Activated naive CD4-positive, alpha-beta T cell treated with anti-CD3 and anti-CD28 coated beads, Interleukin-2, amount 50 U/mL, for 24 hours (primary cell): Measurements from ENCODE around the gene ARHGAP45.
"Not testable (repeated sequence)": the region's sequence is repeated elsewhere in the genome, so short reads cannot be mapped to it uniquely, and the experiment has no call there.

Experiments
- H3K27ac Mint-ChIP-seq: one replicate; pipeline ENCODE4 v1.8.0; 2021; ENCODE audit warnings: mild to moderate bottlenecking, mixed read lengths
- H3K27me3 Mint-ChIP-seq: one replicate; pipeline ENCODE4 v1.8.0; 2021; ENCODE audit warnings: mixed read lengths
- H3K36me3 Mint-ChIP-seq: one replicate; pipeline ENCODE4 v1.8.0; 2021; ENCODE audit warnings: mixed read lengths
- H3K4me1 Mint-ChIP-seq: one replicate; pipeline ENCODE4 v1.8.0; 2021; ENCODE audit warnings: mixed read lengths
- H3K4me3 Mint-ChIP-seq: one replicate; pipeline ENCODE4 v1.8.0; 2021; ENCODE audit warnings: mild to moderate bottlenecking, mixed read lengths
- H3K9me3 Mint-ChIP-seq: one replicate; pipeline ENCODE4 v1.8.0; 2021; ENCODE audit warnings: mixed read lengths

Gene ARHGAP45

DNA sequence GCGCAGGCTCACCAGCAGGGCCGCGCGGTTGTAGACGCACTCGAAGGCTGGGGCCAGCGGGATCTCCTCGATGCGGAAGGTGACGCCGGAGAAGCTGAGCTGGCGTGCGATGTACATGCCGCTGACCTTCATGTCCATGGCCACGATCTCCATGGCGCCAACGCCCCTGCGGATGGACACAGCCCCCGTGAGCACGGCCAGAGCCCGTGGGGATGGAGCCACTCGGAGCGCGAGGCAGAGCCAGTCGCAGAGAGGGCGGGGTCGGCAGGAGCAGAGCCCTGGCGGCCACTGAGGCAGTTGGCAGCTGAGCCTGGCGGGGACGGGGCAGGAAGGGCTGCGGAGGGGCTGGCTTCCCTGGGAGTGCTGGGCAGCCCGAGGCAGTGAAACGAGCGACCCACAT, 52.0 kb downstream of the ARHGAP45 start:
- H3K27me3 Mint-ChIP-seq: no peaks in the 10 kb centered on the region
- H3K36me3 Mint-ChIP-seq: peaks cover 4% of the 10 kb centered on the region
- H3K4me1 Mint-ChIP-seq: no peaks in the 10 kb centered on the region
- H3K9me3 Mint-ChIP-seq: no peaks in the 10 kb centered on the region
- no peak overlapping the region for H3K4me3 Mint-ChIP-seq
- no peak overlapping the region for H3K27ac Mint-ChIP-seq

DNA sequence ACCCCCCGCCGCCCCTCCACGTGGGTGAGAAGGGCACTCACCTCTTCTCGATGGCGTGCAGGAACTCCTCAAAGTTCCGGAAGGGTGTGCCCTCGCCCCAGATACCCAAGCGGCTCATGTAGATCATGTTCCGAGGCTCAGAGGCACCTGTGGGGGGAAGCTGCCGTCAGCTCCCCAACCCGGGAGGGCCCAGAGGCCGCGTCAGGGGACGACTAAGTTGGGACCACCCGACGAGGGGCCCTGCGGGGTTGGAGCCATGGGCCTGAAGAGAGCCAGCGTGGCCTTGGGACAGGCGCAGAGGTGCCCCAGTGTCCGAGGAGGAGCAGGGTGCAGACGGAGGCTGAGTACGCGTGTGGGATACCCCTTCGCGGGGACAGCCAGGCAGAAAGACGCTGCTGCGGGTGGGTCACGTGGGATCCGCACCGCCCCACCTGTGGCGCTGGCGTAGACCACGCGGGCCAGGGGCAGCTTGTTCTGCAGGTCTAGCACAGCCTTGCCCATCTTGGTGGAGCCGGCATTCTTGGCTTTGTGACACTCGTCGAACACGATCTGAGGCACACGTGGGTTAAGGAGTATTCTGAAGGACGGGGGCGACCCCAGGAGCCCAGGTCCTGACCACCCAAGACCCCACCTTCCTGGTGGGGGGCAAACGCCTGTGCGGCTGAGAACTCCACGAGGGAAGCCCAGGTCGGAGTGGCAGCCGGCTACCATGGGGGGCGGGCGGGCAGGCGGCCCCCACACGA, 52.7 kb downstream of the ARHGAP45 start:
- Mint-ChIP-seq H3K27me3 (no peaks in the 10 kb centered on the region), H3K36me3 (peaks cover 4% of the 10 kb centered on the region), H3K4me1 (no peaks in the 10 kb centered on the region), H3K9me3 (no peaks in the 10 kb centered on the region), H3K27ac (no peak overlapping the region), H3K4me3 (no peak overlapping the region)

GRCh38 chr19:1121395-1121794, 54.4 kb downstream of the ARHGAP45 start:
- Mint-ChIP-seq H3K4me1 (no peaks in the 10 kb centered on the region), H3K4me3 (no peak overlapping the region), H3K9me3 (no peaks in the 10 kb centered on the region), H3K27ac (no peak overlapping the region), H3K27me3 (no peaks in the 10 kb centered on the region), H3K36me3 (peaks cover 4% of the 10 kb centered on the region)

GRCh38 chr19:1122021-1122971, 55.3 kb downstream of the ARHGAP45 start:
- Mint-ChIP-seq H3K4me3 (no peak overlapping the region), H3K27ac (no peak overlapping the region), H3K27me3 (no peaks in the 10 kb centered on the region), H3K36me3 (peaks cover 4% of the 10 kb centered on the region), H3K4me1 (no peaks in the 10 kb centered on the region), H3K9me3 (no peaks in the 10 kb centered on the region)

DNA sequence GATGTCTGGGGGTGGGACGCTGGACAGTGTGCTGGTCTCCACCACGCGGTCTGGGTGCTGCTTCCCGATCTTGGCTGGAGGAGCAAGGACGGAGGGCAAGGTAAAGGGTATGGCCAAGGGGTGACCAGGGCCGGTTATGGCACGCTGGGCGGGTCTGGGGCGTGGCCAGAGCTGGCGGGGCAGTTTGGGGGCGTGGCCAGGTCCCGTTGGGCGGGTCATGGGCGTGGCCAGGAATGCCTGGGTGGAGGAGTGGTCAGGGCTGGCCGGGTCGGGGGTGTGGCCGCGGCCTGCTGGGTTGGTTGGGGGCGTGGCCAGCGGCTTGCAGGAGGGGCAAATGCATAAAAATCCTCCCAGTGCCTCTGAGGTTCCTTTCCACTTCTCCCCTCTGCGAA, 56.0 kb downstream of the ARHGAP45 start:
- H3K4me1 Mint-ChIP-seq: peaks cover 5% of the 10 kb centered on the region
- H3K27me3 Mint-ChIP-seq: no peaks in the 10 kb centered on the region
- H3K4me3 Mint-ChIP-seq: no peak overlapping the region
- H3K36me3 Mint-ChIP-seq: peaks cover 5% of the 10 kb centered on the region
- no peak overlapping the region for H3K27ac Mint-ChIP-seq
- H3K9me3 Mint-ChIP-seq: no peaks in the 10 kb centered on the region

DNA sequence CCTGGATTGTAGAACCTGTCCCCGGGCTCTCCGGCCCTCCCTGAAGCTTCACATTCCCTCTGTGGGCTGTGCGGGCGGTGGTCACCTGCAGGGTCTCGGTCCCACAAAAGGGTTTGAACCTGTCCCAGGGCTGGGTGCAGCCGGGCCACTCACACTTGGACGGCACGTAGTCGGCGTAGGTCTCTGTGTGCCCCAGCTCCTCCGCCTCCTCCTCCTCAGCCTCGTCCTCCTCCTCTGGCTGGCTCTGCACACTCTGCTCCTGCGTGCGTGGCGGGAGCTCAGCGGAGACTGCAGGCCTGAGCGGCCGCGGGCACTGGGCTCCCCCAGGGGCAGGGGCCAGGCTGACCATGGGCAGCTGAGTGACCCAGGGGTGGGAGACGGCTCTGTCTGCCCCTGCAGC, 56.4 kb downstream of the ARHGAP45 start:
- H3K27me3 Mint-ChIP-seq: no peaks in the 10 kb centered on the region
- H3K4me1 Mint-ChIP-seq: peaks cover 6% of the 10 kb centered on the region
- H3K9me3 Mint-ChIP-seq: no peaks in the 10 kb centered on the region
- H3K4me3 Mint-ChIP-seq: no peak overlapping the region
- no peak overlapping the region for H3K27ac Mint-ChIP-seq
- H3K36me3 Mint-ChIP-seq: peaks cover 5% of the 10 kb centered on the region

GRCh38 chr19:1123885-1124677, 57.1 kb downstream of the ARHGAP45 start:
- Mint-ChIP-seq H3K4me1 (peaks cover 6% of the 10 kb centered on the region), H3K4me3 (no peak overlapping the region), H3K9me3 (no peaks in the 10 kb centered on the region), H3K27ac (no peak overlapping the region), H3K36me3 (peaks cover 4% of the 10 kb centered on the region), H3K27me3 (no peaks in the 10 kb centered on the region)

GRCh38 chr19:1125601-1126467, 58.9 kb downstream of the ARHGAP45 start:
- peaks cover 14% of the 10 kb centered on the region for H3K4me1 Mint-ChIP-seq
- no peak overlapping the region for H3K4me3 Mint-ChIP-seq
- peaks cover 4% of the 10 kb centered on the region for H3K36me3 Mint-ChIP-seq
- H3K9me3 Mint-ChIP-seq: no peaks in the 10 kb centered on the region
- peak overlapping the region; percentile 30 for H3K27ac Mint-ChIP-seq
- no peaks in the 10 kb centered on the region for H3K27me3 Mint-ChIP-seq

DNA sequence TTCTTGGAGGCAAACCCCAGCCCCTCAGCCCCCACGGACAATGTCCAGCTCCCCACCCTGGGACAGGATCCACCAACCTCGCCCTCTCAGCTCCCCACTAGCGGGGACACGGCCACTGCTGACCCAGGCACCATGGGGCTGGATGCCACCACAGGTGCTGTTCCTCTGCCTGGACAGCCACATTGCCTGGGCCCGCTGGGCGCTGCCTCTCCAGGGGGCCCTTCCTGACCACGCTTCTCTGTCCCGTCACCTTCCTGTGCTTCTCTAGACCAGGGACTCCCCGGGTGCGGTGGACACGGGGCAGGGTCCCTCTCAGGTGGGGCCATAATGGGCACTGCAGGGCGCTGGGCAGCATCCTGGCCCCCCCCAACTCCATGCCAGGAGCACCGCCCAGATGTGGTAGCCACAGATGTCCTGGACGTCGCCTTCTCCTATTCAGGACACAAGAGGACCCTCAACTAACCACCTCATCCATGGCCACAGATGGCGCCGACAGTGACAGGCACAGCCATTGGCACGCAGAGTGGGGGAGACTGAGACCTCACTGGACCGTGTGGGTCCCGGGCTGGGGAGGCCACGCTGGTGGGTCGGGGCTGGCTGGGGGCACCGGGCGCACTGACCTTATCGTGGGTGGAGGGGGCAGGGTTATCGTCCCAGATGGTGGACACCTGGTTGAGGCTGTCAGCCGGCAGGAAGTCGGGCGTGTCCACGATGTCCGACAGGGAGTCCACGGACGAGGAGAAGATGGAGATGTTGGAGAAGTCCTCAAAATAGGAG, 60.2 kb downstream of the ARHGAP45 start:
- Mint-ChIP-seq H3K36me3 (peaks cover 1% of the 10 kb centered on the region), H3K9me3 (no peaks in the 10 kb centered on the region), H3K27me3 (no peaks in the 10 kb centered on the region), H3K4me3 (no peak overlapping the region), H3K27ac (peak overlapping the region; percentile 51), H3K4me1 (peaks cover 14% of the 10 kb centered on the region)

- peaks cover 1% of the 10 kb centered on the region for H3K36me3 Mint-ChIP-seq
- no peaks in the 10 kb centered on the region for H3K27me3 Mint-ChIP-seq
- no peak overlapping the region for H3K27ac Mint-ChIP-seq
- H3K9me3 Mint-ChIP-seq: no peaks in the 10 kb centered on the region
- no peak overlapping the region for H3K4me3 Mint-ChIP-seq
- H3K4me1 Mint-ChIP-seq: peaks cover 14% of the 10 kb centered on the region
Observed at GRCh38 chr19:1128106-1128505, 61.1 kb downstream of the ARHGAP45 start.

DNA sequence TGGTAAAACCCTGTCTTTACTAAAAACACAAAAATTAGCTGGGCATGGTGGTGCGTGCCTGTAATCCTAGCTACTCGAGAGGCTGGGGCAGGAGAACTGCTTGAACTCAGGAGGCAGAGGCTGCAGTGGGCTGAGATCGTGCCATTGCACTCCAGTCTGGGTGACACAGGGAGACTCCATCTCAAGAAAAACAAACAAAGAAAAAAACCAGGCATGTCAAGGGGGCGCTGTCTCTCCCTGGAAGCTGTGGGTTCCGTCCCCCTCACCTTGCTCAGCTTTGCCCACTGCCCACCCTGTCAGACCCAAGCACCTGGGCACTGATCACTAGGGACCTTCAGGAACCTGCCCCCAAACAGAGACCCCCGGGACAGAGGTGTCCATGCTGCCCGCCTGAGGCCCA, 62.1 kb downstream of the ARHGAP45 start:
- H3K4me3 Mint-ChIP-seq, H3K36me3 Mint-ChIP-seq, H3K9me3 Mint-ChIP-seq, H3K27me3 Mint-ChIP-seq: not testable (repeated sequence)
- H3K27ac Mint-ChIP-seq: peak overlapping the region; percentile 70
- peaks cover 20% of the 10 kb centered on the region for H3K4me1 Mint-ChIP-seq

DNA sequence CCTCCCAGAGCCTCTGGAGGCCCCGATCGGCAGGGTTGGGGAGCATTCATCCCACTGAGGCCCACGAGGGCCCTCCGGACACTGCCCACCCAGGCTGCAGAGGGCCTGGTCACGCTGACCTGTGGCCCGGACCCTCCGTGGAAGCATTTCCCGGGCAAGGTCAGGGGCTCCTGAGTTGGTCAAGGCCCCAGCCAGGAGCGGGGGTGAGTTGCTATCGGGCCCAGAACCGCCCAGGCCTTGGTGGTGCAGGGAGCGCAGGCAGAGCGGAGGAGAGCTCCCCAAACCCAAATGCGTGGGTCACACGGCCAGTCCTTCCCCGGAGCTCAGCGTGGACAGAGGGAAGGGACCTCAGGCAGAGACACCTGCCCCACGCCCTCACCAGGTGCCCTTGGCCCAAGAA, 62.6 kb downstream of the ARHGAP45 start:
- Mint-ChIP-seq H3K4me3 (peak overlapping the region; percentile 89), H3K27ac (peak overlapping the region; percentile 70), H3K9me3 (no peaks in the 10 kb centered on the region), H3K36me3 (peaks cover 1% of the 10 kb centered on the region), H3K4me1 (peaks cover 23% of the 10 kb centered on the region), H3K27me3 (no peaks in the 10 kb centered on the region)

DNA sequence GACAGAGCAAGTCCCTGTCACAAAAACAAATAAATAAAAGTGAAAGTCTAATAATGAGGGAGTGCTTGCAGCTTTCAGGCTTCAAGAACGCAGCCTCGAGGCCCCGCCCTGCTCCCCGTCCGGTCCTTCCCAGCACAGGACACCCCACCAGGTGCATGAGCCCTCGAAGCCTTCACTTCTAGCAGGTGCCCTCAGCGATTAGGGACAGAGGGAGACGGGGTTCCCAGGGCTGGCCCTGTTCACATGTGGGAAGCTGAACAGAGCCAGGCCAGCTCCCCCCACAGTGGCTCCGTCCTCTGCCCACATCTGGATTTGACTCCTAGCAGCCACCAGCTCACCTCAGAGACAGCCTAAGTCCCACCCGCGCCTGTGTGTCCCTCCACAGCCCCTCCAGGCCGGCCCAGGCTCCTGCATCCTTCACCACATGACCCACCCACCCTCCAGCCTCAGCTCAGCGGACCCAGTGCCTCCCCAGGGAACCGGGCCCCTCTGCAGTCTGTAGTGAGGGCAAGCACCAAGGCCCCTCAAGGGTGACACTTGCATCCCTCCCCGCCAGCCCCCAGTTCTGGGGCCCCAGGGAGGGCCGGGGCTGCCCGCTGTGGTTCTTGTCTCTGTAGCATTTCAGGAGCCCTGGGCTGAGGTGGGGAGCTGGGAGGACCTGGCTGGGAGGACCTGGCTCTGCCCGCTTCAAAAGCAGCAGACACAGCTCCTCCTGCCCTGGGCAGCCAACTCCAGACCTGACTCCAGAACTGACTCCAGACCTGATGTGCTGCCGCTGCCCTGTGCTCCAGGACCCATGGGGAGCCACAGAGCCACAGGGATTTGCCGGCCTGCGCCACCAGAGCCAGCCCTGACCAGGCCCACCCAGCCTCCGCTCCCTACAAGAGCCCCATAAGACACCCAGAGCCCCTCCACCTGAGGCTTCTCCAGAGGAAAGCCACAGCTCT, 64.1 kb downstream of the ARHGAP45 start:
- Mint-ChIP-seq H3K4me3 (peak overlapping the region; percentile 89), H3K9me3 (no peaks in the 10 kb centered on the region), H3K27me3 (no peaks in the 10 kb centered on the region), H3K36me3 (peaks cover 1% of the 10 kb centered on the region), H3K27ac (peak overlapping the region; percentile 91), H3K4me1 (peaks cover 32% of the 10 kb centered on the region)
